Retinal pigment epithelial cell (primary cell): ENCODE data around the gene CRYGB.

ENCODE experiments used
- DNase-seq: peaks from one replicate; pipeline ENCODE4 v3.0.0-alpha.2; 2010; ENCODE audit warnings: low read depth
- H3K4me3 ChIP-seq: 2 replicates; pipeline ENCODE4 v1.5.1; 2011; ENCODE audit warnings: mild to moderate bottlenecking, low read length, control low read depth, moderate library complexity
- CTCF ChIP-seq: conservative IDR thresholded peaks from 2 replicates; pipeline ENCODE4 v1.5.1; 2011; ENCODE audit warnings: low read depth, low read length, control low read depth, inconsistent platforms

CRYGB gene

DNA sequence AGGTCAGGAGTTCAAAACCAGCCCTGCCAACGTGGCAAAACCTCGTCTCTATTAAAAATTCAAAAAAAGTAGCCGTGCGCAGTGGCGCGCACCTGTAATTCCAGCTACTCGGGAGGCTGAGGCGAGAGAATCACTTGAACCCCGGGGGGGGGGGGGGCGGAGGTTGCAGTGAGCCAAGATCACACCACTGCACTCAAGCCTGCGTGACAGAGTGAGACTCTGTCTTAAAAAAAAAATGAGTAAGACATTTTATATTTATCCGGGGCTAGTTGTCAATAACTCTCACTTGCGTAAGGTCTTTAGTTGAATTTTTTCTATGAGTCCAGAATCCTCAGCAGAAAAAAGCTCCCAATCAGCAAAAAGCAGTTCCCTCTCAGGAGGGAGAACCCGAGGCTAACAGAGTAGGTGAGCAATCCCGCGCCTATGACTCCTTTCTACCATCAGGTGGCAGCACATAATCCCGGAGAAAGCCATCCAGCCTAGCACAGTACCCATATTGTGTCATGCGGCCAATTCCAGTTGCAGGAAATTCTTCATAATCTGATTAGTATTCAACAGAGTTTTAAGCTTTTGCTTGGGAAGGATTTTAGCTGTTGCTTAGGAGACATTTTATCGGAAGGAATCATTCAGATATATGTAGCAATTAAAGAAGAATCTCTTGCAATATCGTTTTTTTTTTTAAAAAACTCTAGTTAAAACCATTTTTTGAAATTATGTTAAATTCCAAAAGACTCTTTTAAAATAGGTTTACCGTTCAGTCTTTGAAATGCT is 29.3 kb upstream of the CRYGB start:
- DNase-seq: peak; percentile 82
- TF ChIP-seq CTCF: peak; percentile 96
- H3K4me3 ChIP-seq: peak overlapping the region; percentile 12

DNA sequence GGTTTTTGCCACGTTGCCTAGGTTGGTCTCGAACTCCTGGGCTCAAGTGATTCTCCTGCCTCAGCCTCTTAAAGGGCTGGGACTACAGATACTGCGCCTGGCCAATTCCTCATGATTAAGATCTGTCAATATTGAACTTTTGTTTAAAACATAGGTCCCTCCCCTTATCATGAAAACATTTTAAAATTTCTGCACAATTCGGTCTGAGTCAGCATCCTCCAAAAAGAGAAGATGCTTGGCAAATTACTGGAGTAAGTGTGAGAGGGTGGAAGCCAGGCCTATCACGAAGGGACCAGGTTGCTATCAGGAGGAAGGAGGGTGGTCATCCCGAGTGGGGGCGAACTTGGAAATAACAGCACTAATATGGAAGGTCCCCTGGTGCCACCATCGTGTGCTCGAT is 28.2 kb upstream of the CRYGB start:
- no peak overlapping the region for H3K4me3 ChIP-seq
- no peak for DNase-seq
- no peak for TF ChIP-seq CTCF

DNA sequence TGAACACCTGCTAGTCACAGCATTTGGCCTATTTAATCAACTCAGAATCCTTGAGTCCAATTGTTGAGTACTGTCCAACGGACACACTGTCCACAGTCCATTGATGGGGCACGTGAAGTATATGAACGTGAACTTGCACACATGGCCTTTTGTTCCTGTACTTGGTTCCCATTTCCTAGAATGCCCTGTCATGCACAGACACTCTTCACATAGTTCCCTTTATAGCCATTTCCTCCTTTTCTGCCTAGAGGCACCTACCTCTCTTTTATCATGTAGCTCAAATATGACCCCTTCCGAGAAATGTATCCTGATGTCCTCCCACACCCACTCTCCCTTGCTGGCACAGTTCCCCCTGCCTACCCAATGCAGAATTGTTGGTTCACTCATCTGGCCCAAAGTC is 26.2 kb upstream of the CRYGB start:
- H3K4me3 ChIP-seq: no peak overlapping the region
- no peak for DNase-seq
- no peak for TF ChIP-seq CTCF

- TF ChIP-seq CTCF: no peak
- DNase-seq: no peak
- H3K4me3 ChIP-seq: no peak overlapping the region
Observed at GRCh38 chr2:208164951-208165755, 19.2 kb upstream of the CRYGB start.

DNA sequence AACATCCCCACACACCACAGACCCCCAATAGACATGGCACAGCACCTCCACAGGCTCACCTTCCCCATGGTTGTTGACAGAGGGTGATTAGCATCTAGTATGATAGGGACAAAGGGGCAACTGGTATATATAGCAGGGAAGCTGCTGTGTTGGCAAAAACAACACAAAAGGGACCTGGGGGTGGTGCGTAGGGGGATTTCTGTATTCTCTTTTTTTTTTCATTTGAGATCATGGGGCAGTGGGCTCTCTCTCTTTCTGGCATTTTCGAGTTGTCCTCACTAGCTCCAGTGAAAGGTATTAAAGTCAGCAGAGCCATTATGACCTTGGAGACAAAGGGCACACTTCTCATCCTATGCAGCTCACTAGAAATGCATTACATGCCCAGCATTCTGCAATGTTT is 17.5 kb upstream of the CRYGB start, which contains the start of gene CRYGA:
Gene CRYGA, minus strand, starts transcription at position 101 of the 400 bp plus-strand sequence. Its CDS starts 33 bp downstream, at position 68.
- TF ChIP-seq CTCF: no peak
- DNase-seq: no peak
- no peak within 1 kb of the TSS for H3K4me3 ChIP-seq

DNA sequence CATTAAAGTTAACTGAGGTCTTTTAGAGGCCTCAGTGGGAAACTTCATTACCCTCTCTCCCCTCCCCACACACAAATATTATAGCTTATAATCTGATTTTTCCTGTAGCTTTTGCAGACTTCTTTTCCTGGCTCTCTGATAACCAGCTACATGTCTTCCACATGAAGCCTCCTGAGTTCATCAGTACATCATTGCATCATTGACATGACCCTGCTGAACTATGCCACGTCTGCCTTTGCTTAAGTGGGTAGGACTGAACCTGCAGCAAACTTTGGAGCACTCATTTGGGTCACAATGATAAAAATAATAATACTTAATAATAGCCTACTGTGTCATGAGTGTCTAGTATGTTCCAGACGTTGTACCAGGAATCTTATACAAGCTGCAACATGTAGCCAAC is 10.5 kb upstream of the CRYGB start:
- TF ChIP-seq CTCF: no peak
- no peak overlapping the region for H3K4me3 ChIP-seq
- DNase-seq: no peak
